HEK293 (cell line): ENCODE results near the gene KLHL7.

ENCODE experiments used
- CTCF ChIA-PET: fragments of 350-600 bp; formaldehyde crosslinking; extraction: SDS; loops from one replicate; lab custom pipeline; 2021; ENCODE audit warnings: antibody characterized with exemption; lab: Yijun Ruan, JAX
- POLR2A ChIA-PET: fragments of 300-600 bp; formaldehyde crosslinking; extraction: SDS; loops from one replicate; lab custom pipeline; 2020; ENCODE audit warnings: antibody characterized with exemption, inconsistent platforms; lab: Yijun Ruan, JAX
- H3K27ac ChIP-seq: fragments of 200-500 bp; sonication (Bioruptor generic); 2 replicates; pipeline ENCODE4 v1.5.1; 2014; ENCODE audit warnings: low read depth, low read length, control low read depth, inconsistent platforms; ENCODE audit errors: extremely low read depth
- H3K36me3 ChIP-seq, 2 experiments: fragments of 200-500 bp in 1 of 2; sonication (Bioruptor generic) in 1 of 2; 1 replicate in 1 of 2; 2 replicates in 1 of 2; pipeline ENCODE4 v1.5.1; 2014 to 2017; ENCODE audit warnings: inconsistent platforms in 2 of 2, low read length in 2 of 2; ENCODE audit not compliant: control insufficient read depth in 2 of 2, insufficient read depth in 1 of 2
- H3K4me1 ChIP-seq: fragments of 200-500 bp; sonication (Bioruptor generic); 2 replicates; pipeline ENCODE4 v1.5.1; 2014; ENCODE audit warnings: mild to moderate bottlenecking, low read length, inconsistent platforms; ENCODE audit not compliant: control insufficient read depth, insufficient read depth
- H3K4me3 ChIP-seq: 2 replicates; pipeline ENCODE4 v1.5.1; 2011; ENCODE audit warnings: low read depth, mild to moderate bottlenecking, control low read depth, low read length, moderate library complexity
- H3K9me3 ChIP-seq: fragments of 200-500 bp; sonication (Bioruptor generic); 2 replicates; pipeline ENCODE4 v1.5.1; 2014; ENCODE audit warnings: low read depth, low read length, inconsistent platforms; ENCODE audit not compliant: control insufficient read depth, insufficient read depth
- GFI1B ChIP-seq: fragments of 450-650 bp; formaldehyde crosslinking; IDR thresholded peaks from 2 replicates; pipeline ENCODE4 v1.5.1; 2016; ENCODE audit warnings: missing biosample characterization, missing genetic modification characterization
- GLI2 ChIP-seq: fragments of 450-650 bp; formaldehyde crosslinking; IDR thresholded peaks from 2 replicates; pipeline ENCODE4; 2017; ENCODE audit warnings: missing biosample characterization, missing genetic modification characterization, low read depth, borderline replicate concordance
- GLIS1 ChIP-seq: fragments of 450-650 bp; formaldehyde crosslinking; IDR thresholded peaks from 2 replicates; pipeline ENCODE4 v1.5.1; 2016; ENCODE audit warnings: missing biosample characterization, missing genetic modification characterization
- HOXC10 ChIP-seq: sonication (generic); formaldehyde crosslinking; IDR thresholded peaks from 2 replicates; pipeline ENCODE4 v1.8.1; 2023; ENCODE audit warnings: mild to moderate bottlenecking, missing genetic modification reagents
- PRDM1 ChIP-seq: fragments of 450-650 bp; formaldehyde crosslinking; IDR thresholded peaks from 2 replicates; pipeline ENCODE4; 2016; ENCODE audit warnings: missing biosample characterization, missing genetic modification characterization
- ZFP3 ChIP-seq: fragments of 450-650 bp; formaldehyde crosslinking; IDR thresholded peaks from 2 replicates; pipeline ENCODE4 v1.5.1; 2016; ENCODE audit warnings: low read depth, missing biosample characterization, missing genetic modification characterization
- ZNF121 ChIP-seq: fragments of 450-650 bp; formaldehyde crosslinking; IDR thresholded peaks from 2 replicates; pipeline ENCODE4 v1.5.1; 2016; ENCODE audit warnings: missing biosample characterization, missing genetic modification characterization
- ZNF133 ChIP-seq: fragments of 450-650 bp; formaldehyde crosslinking; IDR thresholded peaks from 2 replicates; pipeline ENCODE4 v1.5.1; 2016; ENCODE audit warnings: missing biosample characterization, missing genetic modification characterization
- ZNF214 ChIP-seq: fragments of 450-650 bp; formaldehyde crosslinking; IDR thresholded peaks from 2 replicates; pipeline ENCODE4 v1.5.1; 2017; ENCODE audit warnings: missing biosample characterization, mild to moderate bottlenecking, missing genetic modification characterization, borderline replicate concordance
- ZNF24 ChIP-seq: fragments of 450-650 bp; formaldehyde crosslinking; IDR thresholded peaks from 2 replicates; pipeline ENCODE4 v1.5.1; 2016; ENCODE audit warnings: missing biosample characterization, missing genetic modification characterization
- ZNF398 ChIP-seq: fragments of 450-650 bp; formaldehyde crosslinking; IDR thresholded peaks from 2 replicates; pipeline ENCODE4 v1.5.1; 2017; ENCODE audit warnings: missing biosample characterization, missing genetic modification characterization
- ZNF529 ChIP-seq: fragments of 450-650 bp; formaldehyde crosslinking; IDR thresholded peaks from 2 replicates; pipeline ENCODE4 v1.5.1; 2017; ENCODE audit warnings: missing genetic modification characterization, missing biosample characterization; ENCODE audit not compliant: insufficient replicate concordance
- ZNF571 ChIP-seq: fragments of 450-650 bp; formaldehyde crosslinking; IDR thresholded peaks from 2 replicates; pipeline ENCODE4 v1.5.0; 2017; ENCODE audit warnings: missing biosample characterization, missing genetic modification characterization
- ZNF585B ChIP-seq: fragments of 450-650 bp; formaldehyde crosslinking; IDR thresholded peaks from 2 replicates; pipeline ENCODE4 v1.5.1; 2016; ENCODE audit warnings: missing biosample characterization, missing genetic modification characterization
- ZNF654 ChIP-seq: fragments of 450-650 bp; formaldehyde crosslinking; IDR thresholded peaks from 2 replicates; pipeline ENCODE4 v1.5.1; 2016; ENCODE audit warnings: low read depth, missing biosample characterization, missing genetic modification characterization
- ZNF658 ChIP-seq: fragments of 450-650 bp; formaldehyde crosslinking; IDR thresholded peaks from 2 replicates; pipeline ENCODE4; 2016; ENCODE audit warnings: missing biosample characterization, missing genetic modification characterization
- TF ChIP-seq, protein P1 (sequence below): fragments of 450-650 bp; formaldehyde crosslinking; IDR thresholded peaks from 2 replicates; pipeline ENCODE4 v1.5.1; 2016; ENCODE audit warnings: missing biosample characterization, missing genetic modification characterization
- TF ChIP-seq, protein P2 (sequence below): fragments of 450-650 bp; formaldehyde crosslinking; IDR thresholded peaks from 2 replicates; pipeline ENCODE4 v1.5.1; 2017; ENCODE audit warnings: missing biosample characterization, missing genetic modification characterization
- TF ChIP-seq, protein P3 (sequence below): fragments of 450-650 bp; formaldehyde crosslinking; optimal IDR thresholded peaks from 2 replicates; pipeline ENCODE3; 2016; ENCODE audit warnings: missing biosample characterization, mild to moderate bottlenecking, missing genetic modification characterization
- TF ChIP-seq, protein P4 (sequence below): fragments of 450-650 bp; formaldehyde crosslinking; IDR thresholded peaks from 2 replicates; pipeline ENCODE4 v1.5.0; 2017; ENCODE audit warnings: missing biosample characterization, missing genetic modification characterization, borderline replicate concordance

KLHL7 gene

DNA sequence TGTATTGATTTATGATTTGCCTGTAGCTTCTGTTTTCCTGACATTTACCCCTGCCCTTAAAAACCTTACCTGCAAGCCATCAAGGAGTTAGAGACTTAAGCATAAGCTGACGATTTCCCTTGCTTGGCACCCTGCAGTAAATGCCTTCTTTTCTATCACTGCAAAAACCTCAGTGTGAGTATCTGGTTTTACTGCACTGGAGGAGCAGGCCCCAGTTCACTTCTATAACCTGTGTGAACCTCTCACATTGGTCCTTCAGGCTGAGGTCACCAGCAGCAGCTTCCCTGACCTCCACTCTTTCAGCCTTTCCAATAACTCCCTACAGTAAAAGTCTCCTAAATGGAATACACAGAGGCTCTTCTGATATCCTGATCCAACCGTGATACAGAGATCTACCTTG, 106.8 kb downstream of the KLHL7 start:
- Histone ChIP-seq H3K4me3 (no peak overlapping the region), H3K27ac (no peak overlapping the region), H3K36me3 (no peaks in the 10 kb centered on the region), H3K9me3 (no peaks in the 10 kb centered on the region), H3K4me1 (no peaks in the 10 kb centered on the region)
- POLR2A ChIA-PET = no interaction called here
- TF ChIP-seq, protein P1, sequence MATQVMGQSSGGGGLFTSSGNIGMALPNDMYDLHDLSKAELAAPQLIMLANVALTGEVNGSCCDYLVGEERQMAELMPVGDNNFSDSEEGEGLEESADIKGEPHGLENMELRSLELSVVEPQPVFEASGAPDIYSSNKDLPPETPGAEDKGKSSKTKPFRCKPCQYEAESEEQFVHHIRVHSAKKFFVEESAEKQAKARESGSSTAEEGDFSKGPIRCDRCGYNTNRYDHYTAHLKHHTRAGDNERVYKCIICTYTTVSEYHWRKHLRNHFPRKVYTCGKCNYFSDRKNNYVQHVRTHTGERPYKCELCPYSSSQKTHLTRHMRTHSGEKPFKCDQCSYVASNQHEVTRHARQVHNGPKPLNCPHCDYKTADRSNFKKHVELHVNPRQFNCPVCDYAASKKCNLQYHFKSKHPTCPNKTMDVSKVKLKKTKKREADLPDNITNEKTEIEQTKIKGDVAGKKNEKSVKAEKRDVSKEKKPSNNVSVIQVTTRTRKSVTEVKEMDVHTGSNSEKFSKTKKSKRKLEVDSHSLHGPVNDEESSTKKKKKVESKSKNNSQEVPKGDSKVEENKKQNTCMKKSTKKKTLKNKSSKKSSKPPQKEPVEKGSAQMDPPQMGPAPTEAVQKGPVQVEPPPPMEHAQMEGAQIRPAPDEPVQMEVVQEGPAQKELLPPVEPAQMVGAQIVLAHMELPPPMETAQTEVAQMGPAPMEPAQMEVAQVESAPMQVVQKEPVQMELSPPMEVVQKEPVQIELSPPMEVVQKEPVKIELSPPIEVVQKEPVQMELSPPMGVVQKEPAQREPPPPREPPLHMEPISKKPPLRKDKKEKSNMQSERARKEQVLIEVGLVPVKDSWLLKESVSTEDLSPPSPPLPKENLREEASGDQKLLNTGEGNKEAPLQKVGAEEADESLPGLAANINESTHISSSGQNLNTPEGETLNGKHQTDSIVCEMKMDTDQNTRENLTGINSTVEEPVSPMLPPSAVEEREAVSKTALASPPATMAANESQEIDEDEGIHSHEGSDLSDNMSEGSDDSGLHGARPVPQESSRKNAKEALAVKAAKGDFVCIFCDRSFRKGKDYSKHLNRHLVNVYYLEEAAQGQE = no peak
- no peak for TF ChIP-seq ZNF529 (tag by site-specific recombination)
- no peak for TF ChIP-seq PRDM1 (tag by site-specific recombination)
- no peak for TF ChIP-seq HOXC10 (CRISPR knock-in tag)
- CTCF ChIA-PET = interaction anchor here (0.9 to 1.0 kb wide), 2 partner anchors 50 to 126 kb away, joined by 3 read pairs; no protein-coding TSS in a partner anchor

DNA sequence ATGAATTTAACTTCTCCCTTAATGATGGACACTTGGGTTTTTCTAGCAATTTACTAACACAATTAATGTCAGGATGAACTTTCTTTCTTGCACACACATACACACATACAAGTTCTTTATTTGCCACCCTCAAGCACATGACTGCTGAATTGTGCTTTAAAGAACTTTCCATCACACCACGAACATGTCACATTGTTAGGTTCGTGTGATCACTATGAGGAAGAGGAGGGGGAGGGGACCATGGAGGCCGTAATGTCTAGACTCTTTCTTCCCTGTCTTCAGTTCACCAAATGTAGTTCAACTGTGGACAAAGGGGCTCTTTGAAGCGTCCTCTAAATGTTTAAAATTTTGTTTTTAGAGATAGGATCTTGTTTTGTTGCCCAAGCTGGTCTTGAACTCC, 107.3 kb downstream of the KLHL7 start:
- Histone ChIP-seq H3K4me3 (no peak overlapping the region), H3K27ac (no peak overlapping the region), H3K9me3 (no peaks in the 10 kb centered on the region), H3K36me3 (no peaks in the 10 kb centered on the region), H3K4me1 (no peaks in the 10 kb centered on the region)
- TF ChIP-seq, protein P2, sequence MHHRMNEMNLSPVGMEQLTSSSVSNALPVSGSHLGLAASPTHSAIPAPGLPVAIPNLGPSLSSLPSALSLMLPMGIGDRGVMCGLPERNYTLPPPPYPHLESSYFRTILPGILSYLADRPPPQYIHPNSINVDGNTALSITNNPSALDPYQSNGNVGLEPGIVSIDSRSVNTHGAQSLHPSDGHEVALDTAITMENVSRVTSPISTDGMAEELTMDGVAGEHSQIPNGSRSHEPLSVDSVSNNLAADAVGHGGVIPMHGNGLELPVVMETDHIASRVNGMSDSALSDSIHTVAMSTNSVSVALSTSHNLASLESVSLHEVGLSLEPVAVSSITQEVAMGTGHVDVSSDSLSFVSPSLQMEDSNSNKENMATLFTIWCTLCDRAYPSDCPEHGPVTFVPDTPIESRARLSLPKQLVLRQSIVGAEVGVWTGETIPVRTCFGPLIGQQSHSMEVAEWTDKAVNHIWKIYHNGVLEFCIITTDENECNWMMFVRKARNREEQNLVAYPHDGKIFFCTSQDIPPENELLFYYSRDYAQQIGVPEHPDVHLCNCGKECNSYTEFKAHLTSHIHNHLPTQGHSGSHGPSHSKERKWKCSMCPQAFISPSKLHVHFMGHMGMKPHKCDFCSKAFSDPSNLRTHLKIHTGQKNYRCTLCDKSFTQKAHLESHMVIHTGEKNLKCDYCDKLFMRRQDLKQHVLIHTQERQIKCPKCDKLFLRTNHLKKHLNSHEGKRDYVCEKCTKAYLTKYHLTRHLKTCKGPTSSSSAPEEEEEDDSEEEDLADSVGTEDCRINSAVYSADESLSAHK (tag by site-specific recombination) = no peak
- no peak for TF ChIP-seq ZNF121 (tag by site-specific recombination)
- no peak for TF ChIP-seq ZNF214 (tag by site-specific recombination)
- TF ChIP-seq, protein P3, sequence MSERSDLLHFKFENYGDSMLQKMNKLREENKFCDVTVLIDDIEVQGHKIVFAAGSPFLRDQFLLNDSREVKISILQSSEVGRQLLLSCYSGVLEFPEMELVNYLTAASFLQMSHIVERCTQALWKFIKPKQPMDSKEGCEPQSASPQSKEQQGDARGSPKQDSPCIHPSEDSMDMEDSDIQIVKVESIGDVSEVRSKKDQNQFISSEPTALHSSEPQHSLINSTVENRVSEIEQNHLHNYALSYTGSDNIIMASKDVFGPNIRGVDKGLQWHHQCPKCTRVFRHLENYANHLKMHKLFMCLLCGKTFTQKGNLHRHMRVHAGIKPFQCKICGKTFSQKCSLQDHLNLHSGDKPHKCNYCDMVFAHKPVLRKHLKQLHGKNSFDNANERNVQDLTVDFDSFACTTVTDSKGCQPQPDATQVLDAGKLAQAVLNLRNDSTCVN (tag by site-specific recombination) = no peak
- TF ChIP-seq GFI1B (tag by site-specific recombination) = no peak
- no peak for TF ChIP-seq ZNF585B (tag by site-specific recombination)
- no peak for TF ChIP-seq ZFP3
- no peak for TF ChIP-seq ZNF24 (tag by site-specific recombination)
- ChIA-PET POLR2A (no interaction called here), CTCF (interaction anchor here (0.9 to 1.0 kb wide), 2 partner anchors 49 to 127 kb away, joined by 3 read pairs; no protein-coding TSS in a partner anchor)

DNA sequence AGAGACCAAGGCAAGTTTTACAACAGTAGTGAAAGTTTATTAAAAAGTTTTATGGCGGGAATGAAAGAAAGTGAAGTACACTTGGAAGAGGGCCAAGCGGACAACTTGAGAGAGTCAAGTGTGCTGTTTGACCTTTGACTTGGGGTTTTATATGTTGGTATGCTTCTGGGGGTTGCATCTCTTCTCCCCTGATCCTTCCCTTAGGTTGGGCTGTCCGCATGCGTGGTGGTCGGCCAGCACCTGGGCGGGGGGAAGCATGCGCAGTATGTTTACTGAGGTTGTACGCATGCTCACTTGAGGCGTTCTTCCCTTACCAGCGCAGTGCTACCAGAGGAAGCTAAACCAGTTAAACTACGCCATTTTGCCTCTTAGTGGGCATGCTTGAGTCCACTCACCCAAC, 108.2 kb downstream of the KLHL7 start:
- ChIA-PET CTCF (no interaction called here), POLR2A (no interaction called here)
- no peaks in the 10 kb centered on the region for H3K9me3 ChIP-seq
- no peak overlapping the region for H3K27ac ChIP-seq
- TF ChIP-seq GLI2 (tag by site-specific recombination) (no peak), ZNF571 (tag by site-specific recombination) (no peak), GLIS1 (tag by site-specific recombination) (no peak), ZNF658 (no peak), ZNF398 (tag by site-specific recombination) (no peak), ZNF654 (tag by site-specific recombination) (no peak), ZNF133 (tag by site-specific recombination) (no peak)
- TF ChIP-seq, protein P4, sequence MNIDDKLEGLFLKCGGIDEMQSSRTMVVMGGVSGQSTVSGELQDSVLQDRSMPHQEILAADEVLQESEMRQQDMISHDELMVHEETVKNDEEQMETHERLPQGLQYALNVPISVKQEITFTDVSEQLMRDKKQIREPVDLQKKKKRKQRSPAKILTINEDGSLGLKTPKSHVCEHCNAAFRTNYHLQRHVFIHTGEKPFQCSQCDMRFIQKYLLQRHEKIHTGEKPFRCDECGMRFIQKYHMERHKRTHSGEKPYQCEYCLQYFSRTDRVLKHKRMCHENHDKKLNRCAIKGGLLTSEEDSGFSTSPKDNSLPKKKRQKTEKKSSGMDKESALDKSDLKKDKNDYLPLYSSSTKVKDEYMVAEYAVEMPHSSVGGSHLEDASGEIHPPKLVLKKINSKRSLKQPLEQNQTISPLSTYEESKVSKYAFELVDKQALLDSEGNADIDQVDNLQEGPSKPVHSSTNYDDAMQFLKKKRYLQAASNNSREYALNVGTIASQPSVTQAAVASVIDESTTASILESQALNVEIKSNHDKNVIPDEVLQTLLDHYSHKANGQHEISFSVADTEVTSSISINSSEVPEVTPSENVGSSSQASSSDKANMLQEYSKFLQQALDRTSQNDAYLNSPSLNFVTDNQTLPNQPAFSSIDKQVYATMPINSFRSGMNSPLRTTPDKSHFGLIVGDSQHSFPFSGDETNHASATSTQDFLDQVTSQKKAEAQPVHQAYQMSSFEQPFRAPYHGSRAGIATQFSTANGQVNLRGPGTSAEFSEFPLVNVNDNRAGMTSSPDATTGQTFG (tag by site-specific recombination) = no peak
- no peaks in the 10 kb centered on the region for H3K4me1 ChIP-seq
- no peaks in the 10 kb centered on the region for H3K36me3 ChIP-seq
- H3K4me3 ChIP-seq = no peak overlapping the region
